GM12891 (cell line): Measurements from ENCODE around the gene REPIN1.

Source experiments
- PAX5 ChIP-seq: IDR thresholded peaks from 2 replicates; pipeline ENCODE4 v1.6.1; 2011; ENCODE audit warnings: low read length, moderate library complexity, mild to moderate bottlenecking; ENCODE audit not compliant: insufficient read depth, severe bottlenecking
- POLR2A ChIP-seq: IDR thresholded peaks from 2 replicates; pipeline ENCODE4 v1.6.1; 2011; ENCODE audit warnings: low read depth, low read length, control low read depth
- POLR2AphosphoS5 ChIP-seq: IDR thresholded peaks from 2 replicates; pipeline ENCODE4 v1.6.1; 2011; ENCODE audit warnings: low read depth, low read length, control low read depth
- POU2F2 ChIP-seq: IDR thresholded peaks from 2 replicates; pipeline ENCODE4 v1.6.1; 2011; ENCODE audit warnings: low read depth, mild to moderate bottlenecking, control low read depth, low read length, moderate library complexity
- SPI1 ChIP-seq: IDR thresholded peaks from 2 replicates; pipeline ENCODE4 v1.6.1; 2011; ENCODE audit warnings: low read depth, low read length, control low read depth

- TF ChIP-seq POLR2AphosphoS5 (no peak), POLR2A (no peak), SPI1 (no peak), PAX5 (no peak), POU2F2 (no peak)
These were observed 42.2 kb downstream of the REPIN1 start for GRCh38 chr7:150410680-150411346.
